Breast epithelium (tissue), 4 donors: Measurements from ENCODE around the gene SVBP. TPM values are rescaled to one million over a fixed set of nuclear protein-coding genes. Genes with fewer than 3 reads are reported as not detected.

Source experiments
- DNase-seq, 2 donors: peaks; one replicate each; pipeline ENCODE4 v3.0.0-alpha.2; 2019; ENCODE audit warnings: low spot score in 2 of 2
- H3K27ac ChIP-seq, 2 donors: fragments of 200-600 bp; sonication (generic) in 1 of 2; one replicate each; pipeline ENCODE4 v1.5.1; 2016 to 2019; ENCODE audit warnings: mild to moderate bottlenecking in 1 of 2
- H3K27me3 ChIP-seq, 2 donors: fragments of 200-600 bp; sonication (generic) in 1 of 2; one replicate each; pipeline versions ENCODE4 v1.5.1 to v1.6.0; 2017 to 2019; ENCODE audit warnings: control low read depth in 1 of 2, mild to moderate bottlenecking in 1 of 2
- H3K36me3 ChIP-seq: fragments of 200-600 bp; one replicate; pipeline ENCODE4 v1.5.1; 2019
- H3K4me1 ChIP-seq, 2 donors: fragments of 200-600 bp; sonication (generic); one replicate each; pipeline ENCODE4 v1.5.1; 2016 to 2019; ENCODE audit warnings: control low read depth in 1 of 2
- H3K4me3 ChIP-seq, 3 donors: fragments of 200-600 bp; sonication (generic); 1 replicate in 2 of 3; 2 replicates in 1 of 3; pipeline ENCODE4 v1.5.1; 2016 to 2019; ENCODE audit warnings: mild to moderate bottlenecking in 3 of 3, moderate library complexity in 2 of 3
- H3K9me3 ChIP-seq, 2 donors: fragments of 200-600 bp; sonication (generic) in 1 of 2; one replicate each; pipeline ENCODE4 v1.5.1; 2016 to 2019; ENCODE audit warnings: control low read depth in 1 of 2
- POLR2A ChIP-seq: fragments of 450-650 bp; IDR thresholded peaks from one replicate; pipeline ENCODE4 v1.6.1; 2016; ENCODE audit warnings: antibody characterized with exemption, mild to moderate bottlenecking, moderate library complexity
- POLR2AphosphoS5 ChIP-seq, 3 donors: sonication (generic); formaldehyde crosslinking; IDR thresholded peaks; one replicate each; pipeline ENCODE4 v1.6.1; 2017; ENCODE audit warnings: antibody characterized with exemption in 3 of 3
- intact Hi-C: fragments of 100-400 bp; cut with DNase I; formaldehyde crosslinking; loops from one replicate; pipeline ENCODE4 v1.15.1; 2023; ENCODE audit warnings: low total_unique reads
- total RNA-seq, 3 donors: library from RNA; depleted of rRNA; stranded (reverse); fragments of >200 nt; gene quantifications; one replicate each; pipeline ENCODE4 v1.1.0, GENCODE V29; 2016
- TF ChIP-seq, protein P1 (sequence below), 3 donors: fragments of 450-650 bp; IDR thresholded peaks; one replicate each; pipeline ENCODE4 v1.5.1; 2016 to 2017; ENCODE audit warnings: antibody characterized with exemption in 3 of 3, mild to moderate bottlenecking in 3 of 3, moderate library complexity in 3 of 3

Gene SVBP
- total RNA-seq, 3 donors from 2014 or later, result 21.7 to 31.5 (median 25.9) TPM

DNA sequence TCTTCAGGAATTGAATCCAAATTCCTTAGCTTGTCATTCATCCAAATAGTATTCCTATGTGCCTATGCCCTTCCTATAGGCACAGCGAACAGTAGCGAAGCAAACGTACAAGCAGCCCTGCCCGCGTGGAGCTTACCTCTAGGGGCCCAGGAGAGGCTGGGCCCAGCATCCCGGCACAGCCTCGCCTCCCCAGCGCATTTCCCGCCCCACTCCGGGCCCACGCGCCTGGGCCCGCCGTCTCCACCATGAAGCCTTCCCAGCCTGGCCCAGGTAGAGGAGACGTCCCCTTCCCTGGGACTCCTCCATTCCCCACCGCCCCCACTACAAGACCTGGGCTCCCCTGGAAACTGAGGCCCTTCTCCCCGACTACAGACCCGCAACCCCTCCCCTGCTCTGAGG lies 32.7 kb downstream of the SVBP start:
- Histone ChIP-seq H3K36me3 (no peaks in the 10 kb centered on the region), H3K27me3 (no peaks in the 10 kb centered on the region), H3K4me3 (peak overlapping the region; percentile 36 to 74 (median 52)), H3K9me3 (no peaks in the 10 kb centered on the region), H3K27ac (no peak overlapping the region), H3K4me1 (no peaks in the 10 kb centered on the region)
- intact Hi-C loops, result no loop called here
- DNase-seq, result no peak
- TF ChIP-seq POLR2A, result no peak
- TF ChIP-seq POLR2AphosphoS5 (IDR thresholded peaks at IDR 0.05), result no peak
- TF ChIP-seq, protein P1, sequence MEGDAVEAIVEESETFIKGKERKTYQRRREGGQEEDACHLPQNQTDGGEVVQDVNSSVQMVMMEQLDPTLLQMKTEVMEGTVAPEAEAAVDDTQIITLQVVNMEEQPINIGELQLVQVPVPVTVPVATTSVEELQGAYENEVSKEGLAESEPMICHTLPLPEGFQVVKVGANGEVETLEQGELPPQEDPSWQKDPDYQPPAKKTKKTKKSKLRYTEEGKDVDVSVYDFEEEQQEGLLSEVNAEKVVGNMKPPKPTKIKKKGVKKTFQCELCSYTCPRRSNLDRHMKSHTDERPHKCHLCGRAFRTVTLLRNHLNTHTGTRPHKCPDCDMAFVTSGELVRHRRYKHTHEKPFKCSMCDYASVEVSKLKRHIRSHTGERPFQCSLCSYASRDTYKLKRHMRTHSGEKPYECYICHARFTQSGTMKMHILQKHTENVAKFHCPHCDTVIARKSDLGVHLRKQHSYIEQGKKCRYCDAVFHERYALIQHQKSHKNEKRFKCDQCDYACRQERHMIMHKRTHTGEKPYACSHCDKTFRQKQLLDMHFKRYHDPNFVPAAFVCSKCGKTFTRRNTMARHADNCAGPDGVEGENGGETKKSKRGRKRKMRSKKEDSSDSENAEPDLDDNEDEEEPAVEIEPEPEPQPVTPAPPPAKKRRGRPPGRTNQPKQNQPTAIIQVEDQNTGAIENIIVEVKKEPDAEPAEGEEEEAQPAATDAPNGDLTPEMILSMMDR (IDR thresholded peaks at IDR 0.05), result no peak

DNA sequence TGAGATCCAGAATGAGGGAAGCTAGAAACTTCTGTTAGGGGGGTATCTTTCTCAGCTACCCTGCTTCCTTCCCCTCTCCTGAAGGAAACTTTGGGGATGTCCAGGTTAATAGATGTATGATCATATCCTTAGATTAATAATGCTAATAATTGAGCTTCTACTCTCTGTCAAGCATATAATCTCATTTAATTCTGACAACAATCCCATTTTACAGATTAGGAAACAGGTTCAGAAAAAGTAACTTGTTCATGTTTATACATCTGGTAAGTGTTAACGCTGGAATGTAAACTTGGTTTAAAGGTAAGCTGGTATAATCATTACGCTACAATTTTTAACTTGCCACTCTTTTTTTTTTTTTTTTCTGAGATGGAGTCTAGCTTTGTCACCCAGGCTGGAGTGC lies 34.1 kb downstream of the SVBP start:
- H3K4me3 ChIP-seq, result no peak overlapping the region
- DNase-seq, result no peak
- TF ChIP-seq POLR2A (no peak), POLR2AphosphoS5 (IDR thresholded peaks at IDR 0.05) (no peak)
- TF ChIP-seq, protein P1 (IDR thresholded peaks at IDR 0.05), result no peak
- H3K4me1 ChIP-seq, result no peaks in the 10 kb centered on the region
- intact Hi-C loops, result no loop called here
- H3K36me3 ChIP-seq, result no peaks in the 10 kb centered on the region
- H3K27me3 ChIP-seq, result no peaks in the 10 kb centered on the region
- no peaks in the 10 kb centered on the region for H3K9me3 ChIP-seq
- no peak overlapping the region for H3K27ac ChIP-seq

DNA sequence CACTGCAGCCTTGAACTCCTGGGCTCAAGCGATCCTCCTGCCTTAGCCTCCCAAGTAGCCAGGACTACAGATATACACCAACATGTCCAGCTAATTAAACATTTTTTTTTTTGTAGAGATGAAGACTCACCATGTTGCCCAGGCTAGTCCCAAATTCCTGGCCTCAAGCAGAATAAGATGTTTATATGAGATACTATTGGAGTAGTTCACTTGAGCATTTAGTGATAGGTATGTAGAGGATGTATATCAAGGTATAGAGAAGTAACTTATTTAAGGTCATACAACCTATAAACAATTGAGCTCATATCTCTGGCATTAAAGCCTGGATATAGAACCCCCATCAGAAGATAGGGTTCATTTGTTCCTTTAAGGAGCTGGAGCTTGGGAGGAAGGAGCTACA lies 37.0 kb downstream of the SVBP start:
- Histone ChIP-seq H3K36me3 (peaks cover 4% of the 10 kb centered on the region), H3K27me3 (no peaks in the 10 kb centered on the region), H3K27ac (no peak overlapping the region), H3K4me1 (no peaks in the 10 kb centered on the region), H3K4me3 (no peak overlapping the region), H3K9me3 (no peaks in the 10 kb centered on the region)
- no peak for DNase-seq
- TF ChIP-seq, protein P1 (IDR thresholded peaks at IDR 0.05), result no peak
- TF ChIP-seq POLR2AphosphoS5 (IDR thresholded peaks at IDR 0.05), result no peak
- no peak for TF ChIP-seq POLR2A
- intact Hi-C loops, result no loop called here

DNA sequence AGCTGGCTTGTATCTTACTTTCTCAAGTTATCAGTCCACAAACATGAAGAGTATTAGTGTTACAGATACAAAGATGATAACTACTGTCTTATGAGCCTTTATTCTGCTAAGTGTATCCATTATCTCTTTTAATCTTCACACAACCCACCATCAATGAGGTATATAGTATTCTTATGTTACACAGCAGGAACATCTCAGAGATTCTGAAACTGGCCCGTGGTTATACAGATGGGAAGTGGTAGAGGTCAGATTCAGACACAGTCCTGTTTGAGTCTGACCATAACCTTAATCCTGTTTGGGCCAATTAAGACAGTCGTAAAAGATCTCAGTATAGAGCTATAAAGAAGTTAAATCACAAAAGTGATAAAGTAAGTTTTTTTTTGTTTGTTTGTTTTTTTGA lies 37.5 kb downstream of the SVBP start:
- H3K4me3 ChIP-seq, result no peak overlapping the region
- no peak overlapping the region for H3K27ac ChIP-seq
- no peak for TF ChIP-seq POLR2A
- TF ChIP-seq, protein P1 (IDR thresholded peaks at IDR 0.05), result no peak
- TF ChIP-seq POLR2AphosphoS5 (IDR thresholded peaks at IDR 0.05), result no peak
- H3K4me1 ChIP-seq, result no peaks in the 10 kb centered on the region
- intact Hi-C loops, result no loop called here
- H3K36me3 ChIP-seq, result peaks cover 4% of the 10 kb centered on the region
- no peaks in the 10 kb centered on the region for H3K9me3 ChIP-seq
- no peaks in the 10 kb centered on the region for H3K27me3 ChIP-seq
- no peak for DNase-seq

DNA sequence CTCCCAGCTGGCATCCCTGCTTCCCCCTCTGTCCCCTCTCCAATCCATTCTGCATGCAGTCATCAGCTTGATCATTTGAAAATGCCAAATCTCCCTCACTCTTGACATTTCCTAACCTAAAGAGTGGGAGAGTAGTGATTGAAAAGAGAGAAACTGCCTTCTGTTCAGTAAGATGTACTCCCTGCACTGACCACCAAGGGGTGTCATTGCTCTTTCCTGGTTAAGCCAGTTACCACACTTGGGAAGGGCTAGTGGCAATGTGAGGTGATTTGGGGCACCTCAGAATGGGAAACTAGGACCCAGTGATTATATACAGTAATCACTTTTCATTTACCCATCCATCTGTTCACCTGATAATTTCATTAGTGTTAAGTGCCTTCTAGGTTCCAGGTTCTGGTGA lies 39.3 kb downstream of the SVBP start:
- no peaks in the 10 kb centered on the region for H3K4me1 ChIP-seq
- no peaks in the 10 kb centered on the region for H3K27me3 ChIP-seq
- no peaks in the 10 kb centered on the region for H3K9me3 ChIP-seq
- intact Hi-C loops, result no loop called here
- DNase-seq, result no peak
- no peak overlapping the region for H3K4me3 ChIP-seq
- H3K27ac ChIP-seq, result no peak overlapping the region
- peaks cover 4% of the 10 kb centered on the region for H3K36me3 ChIP-seq
- TF ChIP-seq, protein P1 (IDR thresholded peaks at IDR 0.05), result peak in 2 of 3 donors; percentile 16 to 41
- TF ChIP-seq POLR2AphosphoS5 (IDR thresholded peaks at IDR 0.05), result no peak
- TF ChIP-seq POLR2A, result no peak
